Suprapubic skin (tissue), 4 donors: ENCODE results near the gene AUTS2. TPM values are rescaled to one million over a fixed set of nuclear protein-coding genes. Genes with fewer than 3 reads are reported as not detected.

Source experiments
- DNase-seq, 2 donors: peaks; one replicate each; pipeline ENCODE4 v3.0.0-alpha.2; 2019; ENCODE audit warnings: low spot score in 2 of 2
- H3K27ac ChIP-seq: fragments of 200-600 bp; sonication (generic); one replicate; pipeline ENCODE4 v1.5.1; 2019
- H3K27me3 ChIP-seq: fragments of 200-600 bp; sonication (generic); one replicate; pipeline ENCODE4 v1.5.1; 2019
- H3K36me3 ChIP-seq: fragments of 200-600 bp; sonication (generic); one replicate; pipeline ENCODE4 v1.5.1; 2019
- H3K4me1 ChIP-seq: fragments of 200-600 bp; sonication (generic); one replicate; pipeline ENCODE4 v1.5.1; 2019
- H3K4me3 ChIP-seq: fragments of 200-600 bp; sonication (generic); one replicate; pipeline ENCODE4 v1.5.1; 2019; ENCODE audit warnings: mild to moderate bottlenecking
- H3K9me3 ChIP-seq: fragments of 200-600 bp; sonication (generic); one replicate; pipeline ENCODE4 v1.5.1; 2019
- EP300 ChIP-seq: sonication (generic); formaldehyde crosslinking; IDR thresholded peaks from one replicate; pipeline ENCODE4 v1.6.1; 2017; ENCODE audit warnings: antibody characterized with exemption
- POLR2A ChIP-seq, 2 donors: fragments of 450-650 bp; IDR thresholded peaks; one replicate each; pipeline ENCODE4 v1.6.1; 2017; ENCODE audit warnings: antibody characterized with exemption in 2 of 2, mild to moderate bottlenecking in 2 of 2, moderate library complexity in 2 of 2
- POLR2AphosphoS5 ChIP-seq, 3 donors: sonication (generic); formaldehyde crosslinking; IDR thresholded peaks; one replicate each; pipeline ENCODE4 v1.6.1; 2017; ENCODE audit warnings: antibody characterized with exemption in 3 of 3
- WGBS: methylation state at CpG from one replicate; pipeline ENCODE4 v1.1.5; 2018; 5-methylcytosine and 5-hydroxymethylcytosine counted together
- total RNA-seq, 4 donors: library from RNA; depleted of rRNA; stranded (reverse); fragments of >200 nt; gene quantifications; one replicate each; pipeline ENCODE4 v1.1.0, GENCODE V29; 2016
- TF ChIP-seq, protein P1 (sequence below), 2 donors: fragments of 200-600 bp in 1 of 2; fragments of 450-650 bp in 1 of 2; sonication (generic) in 1 of 2; IDR thresholded peaks; one replicate each; pipeline ENCODE4 v1.5.1; 2016 to 2019; ENCODE audit warnings: antibody characterized with exemption in 2 of 2, mild to moderate bottlenecking in 1 of 2, moderate library complexity in 1 of 2

The AUTS2 gene
- total RNA-seq, 4 donors from 2014 or later: 31.0 to 102 (median 56.4) TPM

DNA sequence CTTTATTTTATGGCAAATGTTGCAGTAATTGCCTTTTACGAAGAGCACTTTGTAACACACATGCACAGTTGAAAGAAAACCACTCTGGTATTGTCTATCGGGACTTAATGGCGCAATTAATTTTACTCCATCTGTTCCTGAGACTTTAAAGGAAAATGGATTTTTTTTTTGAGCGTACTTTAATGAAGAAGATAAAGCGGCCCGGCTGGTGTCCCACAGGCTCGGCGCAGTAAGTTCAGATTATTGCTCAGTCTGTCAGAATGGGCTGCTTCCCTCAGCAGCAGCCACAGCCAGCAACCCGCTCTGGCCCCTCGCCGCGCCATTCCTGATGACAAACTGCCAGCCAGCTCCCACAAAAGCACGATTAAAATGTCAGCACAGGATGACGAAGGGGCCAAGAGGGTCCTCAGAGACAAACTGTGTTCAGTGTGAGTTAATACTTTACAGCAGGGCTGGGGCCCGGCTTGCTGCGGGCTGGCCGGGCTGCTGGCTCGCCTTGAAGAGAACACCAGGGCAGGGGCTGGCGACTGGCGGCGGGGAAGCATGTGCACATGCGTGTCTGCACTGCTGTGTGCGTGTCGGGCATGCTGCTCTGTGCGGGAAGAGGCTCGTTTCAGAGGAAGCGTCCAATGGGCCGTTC is 1032.7 kb downstream of the AUTS2 start:
- no peaks in the 10 kb centered on the region for H3K9me3 ChIP-seq
- peaks cover 3% of the 10 kb centered on the region for H3K4me1 ChIP-seq
- DNase-seq: no peak
- WGBS: 87% methylated on average over 26 of the region's 28 CpGs
- no peak overlapping the region for H3K27ac ChIP-seq
- no peaks in the 10 kb centered on the region for H3K27me3 ChIP-seq
- TF ChIP-seq EP300: no peak
- TF ChIP-seq, protein P1, sequence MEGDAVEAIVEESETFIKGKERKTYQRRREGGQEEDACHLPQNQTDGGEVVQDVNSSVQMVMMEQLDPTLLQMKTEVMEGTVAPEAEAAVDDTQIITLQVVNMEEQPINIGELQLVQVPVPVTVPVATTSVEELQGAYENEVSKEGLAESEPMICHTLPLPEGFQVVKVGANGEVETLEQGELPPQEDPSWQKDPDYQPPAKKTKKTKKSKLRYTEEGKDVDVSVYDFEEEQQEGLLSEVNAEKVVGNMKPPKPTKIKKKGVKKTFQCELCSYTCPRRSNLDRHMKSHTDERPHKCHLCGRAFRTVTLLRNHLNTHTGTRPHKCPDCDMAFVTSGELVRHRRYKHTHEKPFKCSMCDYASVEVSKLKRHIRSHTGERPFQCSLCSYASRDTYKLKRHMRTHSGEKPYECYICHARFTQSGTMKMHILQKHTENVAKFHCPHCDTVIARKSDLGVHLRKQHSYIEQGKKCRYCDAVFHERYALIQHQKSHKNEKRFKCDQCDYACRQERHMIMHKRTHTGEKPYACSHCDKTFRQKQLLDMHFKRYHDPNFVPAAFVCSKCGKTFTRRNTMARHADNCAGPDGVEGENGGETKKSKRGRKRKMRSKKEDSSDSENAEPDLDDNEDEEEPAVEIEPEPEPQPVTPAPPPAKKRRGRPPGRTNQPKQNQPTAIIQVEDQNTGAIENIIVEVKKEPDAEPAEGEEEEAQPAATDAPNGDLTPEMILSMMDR (IDR thresholded peaks at IDR 0.05): no peak
- TF ChIP-seq POLR2A (IDR thresholded peaks at IDR 0.05): no peak
- TF ChIP-seq POLR2AphosphoS5 (IDR thresholded peaks at IDR 0.05): no peak
- no peaks in the 10 kb centered on the region for H3K36me3 ChIP-seq
- no peak overlapping the region for H3K4me3 ChIP-seq

DNA sequence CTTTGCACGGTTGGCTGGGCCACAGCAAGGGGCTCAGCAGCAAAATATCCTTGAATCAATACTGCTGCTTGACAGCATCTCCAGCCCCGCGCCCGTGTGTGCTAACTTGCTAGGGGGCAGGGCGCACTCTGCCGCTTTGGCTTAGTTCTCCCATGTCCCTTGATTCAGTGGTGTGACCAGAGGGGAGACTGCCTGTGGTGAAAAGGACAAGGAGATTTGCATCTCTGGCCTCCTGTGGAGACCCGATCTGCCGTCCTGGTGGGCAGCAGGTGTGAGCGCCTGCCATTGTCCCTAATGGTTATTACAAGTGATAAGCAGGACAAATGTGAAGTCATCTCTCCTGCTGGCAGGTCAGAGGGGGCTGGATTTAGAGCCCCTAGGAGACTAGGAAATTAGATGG is 1033.4 kb downstream of the AUTS2 start:
- Histone ChIP-seq H3K4me1 (peaks cover 3% of the 10 kb centered on the region), H3K36me3 (no peaks in the 10 kb centered on the region), H3K27ac (no peak overlapping the region), H3K9me3 (no peaks in the 10 kb centered on the region), H3K27me3 (no peaks in the 10 kb centered on the region), H3K4me3 (no peak overlapping the region)
- TF ChIP-seq POLR2A (IDR thresholded peaks at IDR 0.05): no peak
- TF ChIP-seq, protein P1 (IDR thresholded peaks at IDR 0.05): no peak
- TF ChIP-seq POLR2AphosphoS5 (IDR thresholded peaks at IDR 0.05): no peak
- TF ChIP-seq EP300: no peak
- no peak for DNase-seq
- 99% methylated on average over 9 of the region's 9 CpGs for WGBS

DNA sequence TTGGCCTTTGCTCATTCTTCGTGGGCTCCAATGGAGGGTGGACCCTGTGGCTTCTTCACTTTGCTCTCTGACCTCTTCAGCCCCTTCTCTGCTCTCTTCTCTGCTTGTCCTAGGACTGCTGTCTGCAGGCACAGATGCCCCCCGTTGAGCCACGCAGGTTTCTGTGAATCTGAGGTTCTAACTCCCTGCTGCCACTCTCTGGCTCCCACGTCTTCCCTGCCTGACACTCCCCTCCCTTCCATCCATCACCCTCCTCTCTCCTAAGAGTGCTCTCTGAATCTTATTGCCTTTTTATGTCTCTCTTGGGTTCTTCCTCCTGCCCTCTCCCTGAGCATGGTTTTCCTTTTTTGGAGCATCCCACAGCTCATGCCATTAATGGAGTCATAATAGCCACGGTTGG is 1034.1 kb downstream of the AUTS2 start:
- Histone ChIP-seq H3K27ac (no peak overlapping the region), H3K36me3 (no peaks in the 10 kb centered on the region), H3K27me3 (no peaks in the 10 kb centered on the region), H3K4me3 (no peak overlapping the region), H3K9me3 (no peaks in the 10 kb centered on the region), H3K4me1 (peaks cover 5% of the 10 kb centered on the region)
- TF ChIP-seq, protein P1 (IDR thresholded peaks at IDR 0.05): no peak
- TF ChIP-seq POLR2A (IDR thresholded peaks at IDR 0.05) (no peak), EP300 (no peak), POLR2AphosphoS5 (IDR thresholded peaks at IDR 0.05) (no peak)
- WGBS: 80% methylated on average over 5 of the region's 5 CpGs
- no peak for DNase-seq

DNA sequence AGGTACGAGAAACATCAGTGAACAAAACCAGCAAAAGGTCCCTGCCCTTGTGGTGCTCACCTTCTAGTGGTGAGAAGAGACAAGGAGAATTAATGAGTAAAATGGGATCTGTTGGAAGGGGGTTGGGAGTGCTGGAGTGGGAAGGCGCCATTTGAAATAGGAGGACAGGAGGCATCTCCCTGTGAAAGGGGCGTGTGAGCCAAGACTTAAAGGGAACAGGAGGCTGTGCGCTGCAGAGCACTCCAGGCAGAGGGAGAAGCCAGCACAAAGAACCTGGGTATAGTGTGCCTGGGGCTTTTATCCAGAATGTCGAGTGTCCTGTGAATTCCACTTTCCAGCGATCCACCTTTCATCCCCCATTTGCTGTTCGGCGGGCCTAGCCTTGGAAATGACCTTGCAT is 1035.8 kb downstream of the AUTS2 start:
- Histone ChIP-seq H3K27me3 (no peaks in the 10 kb centered on the region), H3K4me1 (peaks cover 5% of the 10 kb centered on the region), H3K36me3 (no peaks in the 10 kb centered on the region), H3K27ac (no peak overlapping the region), H3K9me3 (no peaks in the 10 kb centered on the region), H3K4me3 (no peak overlapping the region)
- WGBS: 94% methylated on average over 8 of the region's 8 CpGs
- DNase-seq: no peak
- TF ChIP-seq, protein P1 (IDR thresholded peaks at IDR 0.05): no peak
- TF ChIP-seq POLR2AphosphoS5 (IDR thresholded peaks at IDR 0.05) (no peak), EP300 (no peak), POLR2A (IDR thresholded peaks at IDR 0.05) (no peak)

DNA sequence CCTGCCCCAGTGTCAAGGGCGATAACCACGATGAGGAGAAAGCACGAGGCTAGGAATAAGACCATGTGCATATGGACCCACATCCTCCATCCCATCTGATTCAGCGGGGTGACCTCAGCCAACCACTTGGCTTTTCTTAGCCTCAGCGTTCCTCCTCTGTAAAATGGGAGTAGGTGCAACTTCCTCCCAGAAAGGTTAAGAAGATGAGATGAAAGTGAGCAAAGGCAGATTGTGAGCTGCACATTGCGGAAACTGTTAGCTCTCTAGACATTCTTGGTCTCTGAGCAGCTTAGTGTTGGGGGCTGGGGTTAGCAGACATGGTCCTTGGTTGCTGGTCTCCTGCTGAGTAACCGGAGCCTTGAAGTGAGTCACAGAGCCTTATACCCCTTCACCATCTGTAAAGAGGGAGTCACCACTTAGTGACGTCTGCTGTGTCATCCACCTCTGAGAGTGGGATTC is 1036.4 kb downstream of the AUTS2 start:
- Histone ChIP-seq H3K4me1 (peaks cover 5% of the 10 kb centered on the region), H3K27ac (no peak overlapping the region), H3K36me3 (no peaks in the 10 kb centered on the region), H3K9me3 (no peaks in the 10 kb centered on the region), H3K27me3 (no peaks in the 10 kb centered on the region), H3K4me3 (no peak overlapping the region)
- WGBS: 96% methylated on average over 8 of the region's 8 CpGs
- no peak for DNase-seq
- TF ChIP-seq POLR2A (IDR thresholded peaks at IDR 0.05) (no peak), POLR2AphosphoS5 (IDR thresholded peaks at IDR 0.05) (no peak), EP300 (no peak)
- TF ChIP-seq, protein P1 (IDR thresholded peaks at IDR 0.05): no peak
